ENCODE data around the gene TAS1R3.

TAS1R3 gene

GRCh38 chr1:1291548-1292441 is 39.3 kb upstream of the TAS1R3 start:
- no peak overlapping the region for H3K4me3 ChIP-seq (ENCODE audit: low read length)
- TF ChIP-seq ZNF274 (IDR thresholded peaks at IDR 0.05; ENCODE audit: low read depth, low read length) = no peak

- TF ChIP-seq ZNF274 (IDR thresholded peaks at IDR 0.05; ENCODE audit: low read depth, low read length) = no peak
These were observed 38.7 kb upstream of the TAS1R3 start for GRCh38 chr1:1292442-1292779.

GRCh38 chr1:1292851-1293250 is 38.2 kb upstream of the TAS1R3 start:
- H3K4me3 ChIP-seq (ENCODE audit: low read length) = no peak overlapping the region
- TF ChIP-seq ZNF274 (IDR thresholded peaks at IDR 0.05; ENCODE audit: low read depth, low read length) = no peak

More at GRCh38 chr1:1292442-1292779, 38.7 kb upstream of the TAS1R3 start:
- no peak overlapping the region for H3K4me3 ChIP-seq (ENCODE audit: low read length)

GRCh38 chr1:1293263-1294249 is 37.5 kb upstream of the TAS1R3 start:
- no peak overlapping the region for H3K4me3 ChIP-seq (ENCODE audit: low read length)
- no peak for TF ChIP-seq ZNF274 (IDR thresholded peaks at IDR 0.05; ENCODE audit: low read depth, low read length)

GRCh38 chr1:1294250-1294890 is 36.7 kb upstream of the TAS1R3 start:
- TF ChIP-seq ZNF274 (IDR thresholded peaks at IDR 0.05; ENCODE audit: low read depth, low read length) = no peak
- no peak overlapping the region for H3K4me3 ChIP-seq (ENCODE audit: low read length)

- no peak for TF ChIP-seq ZNF274 (IDR thresholded peaks at IDR 0.05; ENCODE audit: low read depth, low read length)
- H3K4me3 ChIP-seq (ENCODE audit: low read length) = no peak overlapping the region
These were observed 35.7 kb upstream of the TAS1R3 start for GRCh38 chr1:1295154-1295923.

GRCh38 chr1:1296070-1297061 is 34.7 kb upstream of the TAS1R3 start:
- no peak for TF ChIP-seq ZNF274 (IDR thresholded peaks at IDR 0.05; ENCODE audit: low read depth, low read length)
- no peak overlapping the region for H3K4me3 ChIP-seq (ENCODE audit: low read length)

- no peak for TF ChIP-seq ZNF274 (IDR thresholded peaks at IDR 0.05; ENCODE audit: low read depth, low read length)
These were observed 33.2 kb upstream of the TAS1R3 start for GRCh38 chr1:1297802-1298424.

GRCh38 chr1:1298861-1299685 is 32.0 kb upstream of the TAS1R3 start:
- H3K4me3 ChIP-seq (ENCODE audit: low read length) = no peak overlapping the region
- no peak for TF ChIP-seq ZNF274 (IDR thresholded peaks at IDR 0.05; ENCODE audit: low read depth, low read length)

More at GRCh38 chr1:1297802-1298424, 33.2 kb upstream of the TAS1R3 start:
- H3K4me3 ChIP-seq (ENCODE audit: low read length) = no peak overlapping the region

- no peak for TF ChIP-seq ZNF274 (IDR thresholded peaks at IDR 0.05; ENCODE audit: low read depth, low read length)
- H3K4me3 ChIP-seq (ENCODE audit: low read length) = no peak overlapping the region
These were observed 31.3 kb upstream of the TAS1R3 start for GRCh38 chr1:1299686-1300351.

- no peak for TF ChIP-seq ZNF274 (IDR thresholded peaks at IDR 0.05; ENCODE audit: low read depth, low read length)
- no peak overlapping the region for H3K4me3 ChIP-seq (ENCODE audit: low read length)
These were observed 30.7 kb upstream of the TAS1R3 start for GRCh38 chr1:1300352-1300739.

Measured in GM08714 (cell line).